ENCODE measurements around the gene ARNT2. TPM values are rescaled to one million over a fixed set of nuclear protein-coding genes. Genes with fewer than 3 reads are reported as not detected.

The ARNT2 gene
- total and polyA plus RNA-seq, 2 experiments from 2014 or later, result 4.6 to 11.6 TPM

DNA sequence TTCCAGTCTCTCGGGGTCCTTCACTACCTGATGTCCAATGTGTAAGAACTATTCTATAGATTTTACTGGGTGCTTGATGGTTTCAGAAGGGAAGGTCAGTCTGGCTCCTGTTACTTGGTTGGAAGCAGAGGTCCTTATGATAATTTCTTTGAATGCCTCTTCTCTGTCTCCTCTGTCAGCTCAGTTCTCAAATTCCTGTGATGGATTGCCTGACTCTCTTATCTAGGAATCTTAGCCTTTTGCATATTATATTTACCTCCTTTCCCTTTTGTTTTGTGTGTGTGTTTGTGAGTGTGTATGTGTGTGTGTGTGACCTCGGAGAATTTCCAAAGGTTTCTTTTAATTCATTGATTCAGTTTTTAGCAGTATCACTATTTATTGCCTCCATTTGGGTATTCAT, 88.2 kb downstream of the ARNT2 start:
- H3K4me3 ChIP-seq, result no peak overlapping the region
- no peaks in the 10 kb centered on the region for H3K79me2 ChIP-seq (replicated peaks; ENCODE audit: insufficient read depth)
- H3K9me2 ChIP-seq (ENCODE audit: insufficient read depth), result 0 out of 2 replicates have a peak, but pooled peaks cover 2% of the 10 kb centered on the region
- no peak overlapping the region for H2AFZ ChIP-seq
- no peaks in the 10 kb centered on the region for H3K36me3 ChIP-seq (ENCODE audit: insufficient read depth)
- Mint-ChIP-seq H3K27me3 (ENCODE audit: insufficient read depth, low read depth, poor library complexity) (peaks cover 2% of the 10 kb centered on the region), H3K27ac (no peak overlapping the region), H3K36me3 (ENCODE audit: low read depth) (no peaks in the 10 kb centered on the region), H3K4me1 (peaks cover 24% of the 10 kb centered on the region), H3K4me3 (no peak overlapping the region), H3K9me3 (no peaks in the 10 kb centered on the region)
- no peak overlapping the region for H3K27ac ChIP-seq (ENCODE audit: low read depth)
- no peak for DNase-seq (ENCODE audit: low spot score)
- H4K20me1 ChIP-seq (replicated peaks; ENCODE audit: insufficient read depth), result no peaks in the 10 kb centered on the region
- H3K27me3 ChIP-seq (ENCODE audit: insufficient read depth), result no peaks in the 10 kb centered on the region
- no peak overlapping the region for H3K4me2 ChIP-seq
- H3F3A ChIP-seq (replicated peaks; ENCODE audit: low read depth), result no peaks in the 10 kb centered on the region
- no peak for TF ChIP-seq JUNB (IDR thresholded peaks at IDR 0.05; ENCODE audit: unreplicated experiment)
- no peak for TF ChIP-seq POLR2AphosphoS5 (IDR thresholded peaks at IDR 0.05; ENCODE audit: low read depth)
- TF ChIP-seq ZNF114 (CRISPR knock-in tag; IDR thresholded peaks at IDR 0.05), result no peak
- TF ChIP-seq, protein P1, sequence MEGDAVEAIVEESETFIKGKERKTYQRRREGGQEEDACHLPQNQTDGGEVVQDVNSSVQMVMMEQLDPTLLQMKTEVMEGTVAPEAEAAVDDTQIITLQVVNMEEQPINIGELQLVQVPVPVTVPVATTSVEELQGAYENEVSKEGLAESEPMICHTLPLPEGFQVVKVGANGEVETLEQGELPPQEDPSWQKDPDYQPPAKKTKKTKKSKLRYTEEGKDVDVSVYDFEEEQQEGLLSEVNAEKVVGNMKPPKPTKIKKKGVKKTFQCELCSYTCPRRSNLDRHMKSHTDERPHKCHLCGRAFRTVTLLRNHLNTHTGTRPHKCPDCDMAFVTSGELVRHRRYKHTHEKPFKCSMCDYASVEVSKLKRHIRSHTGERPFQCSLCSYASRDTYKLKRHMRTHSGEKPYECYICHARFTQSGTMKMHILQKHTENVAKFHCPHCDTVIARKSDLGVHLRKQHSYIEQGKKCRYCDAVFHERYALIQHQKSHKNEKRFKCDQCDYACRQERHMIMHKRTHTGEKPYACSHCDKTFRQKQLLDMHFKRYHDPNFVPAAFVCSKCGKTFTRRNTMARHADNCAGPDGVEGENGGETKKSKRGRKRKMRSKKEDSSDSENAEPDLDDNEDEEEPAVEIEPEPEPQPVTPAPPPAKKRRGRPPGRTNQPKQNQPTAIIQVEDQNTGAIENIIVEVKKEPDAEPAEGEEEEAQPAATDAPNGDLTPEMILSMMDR (conservative IDR thresholded peaks at IDR 0.05; ENCODE audit: low read depth in 2 of 2), result no peak
- TF ChIP-seq, protein P2, sequence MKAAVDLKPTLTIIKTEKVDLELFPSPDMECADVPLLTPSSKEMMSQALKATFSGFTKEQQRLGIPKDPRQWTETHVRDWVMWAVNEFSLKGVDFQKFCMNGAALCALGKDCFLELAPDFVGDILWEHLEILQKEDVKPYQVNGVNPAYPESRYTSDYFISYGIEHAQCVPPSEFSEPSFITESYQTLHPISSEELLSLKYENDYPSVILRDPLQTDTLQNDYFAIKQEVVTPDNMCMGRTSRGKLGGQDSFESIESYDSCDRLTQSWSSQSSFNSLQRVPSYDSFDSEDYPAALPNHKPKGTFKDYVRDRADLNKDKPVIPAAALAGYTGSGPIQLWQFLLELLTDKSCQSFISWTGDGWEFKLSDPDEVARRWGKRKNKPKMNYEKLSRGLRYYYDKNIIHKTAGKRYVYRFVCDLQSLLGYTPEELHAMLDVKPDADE (IDR thresholded peaks at IDR 0.05), result no peak
- TF ChIP-seq STAT1 (IDR thresholded peaks at IDR 0.05; ENCODE audit: unreplicated experiment), result no peak
- TF ChIP-seq EZH2 (IDR thresholded peaks at IDR 0.05; ENCODE audit: low read depth, unreplicated experiment), result no peak
- no peak for TF ChIP-seq CREB1 (CRISPR knock-in tag; IDR thresholded peaks at IDR 0.05; ENCODE audit: low read depth)
- TF ChIP-seq EZH2phosphoT487 (IDR thresholded peaks at IDR 0.05; ENCODE audit: unreplicated experiment), result no peak
- TF ChIP-seq NANOG (IDR thresholded peaks at IDR 0.05; ENCODE audit: borderline replicate concordance), result no peak
- ATAC-seq, result no peak
- H3K4me1 ChIP-seq (ENCODE audit: insufficient read depth), result peaks cover 6% of the 10 kb centered on the region; the same call in 1 of the 2 replicates

DNA sequence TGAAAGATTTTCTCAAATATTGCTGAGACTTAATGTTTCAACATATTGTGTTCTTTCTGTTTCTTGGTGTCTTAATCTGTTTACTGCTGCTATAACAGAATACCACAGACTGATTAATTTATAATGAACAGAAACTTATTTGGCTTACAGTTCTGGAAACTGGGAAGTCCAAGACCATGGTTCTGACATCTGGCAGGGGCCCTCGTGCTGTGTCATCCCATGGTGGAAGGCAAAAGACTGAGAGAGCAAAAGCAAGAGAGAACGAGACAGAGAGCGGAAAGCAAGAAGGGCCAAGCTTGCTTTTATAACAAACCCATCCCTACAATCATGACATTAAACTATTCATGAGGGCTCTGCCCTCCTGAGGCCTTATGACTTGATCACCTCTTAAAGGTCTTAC, 88.7 kb downstream of the ARNT2 start:
- no peak for TF ChIP-seq JUNB (IDR thresholded peaks at IDR 0.05; ENCODE audit: unreplicated experiment)
- TF ChIP-seq, protein P1 (conservative IDR thresholded peaks at IDR 0.05; ENCODE audit: low read depth in 2 of 2), result no peak
- no peak for TF ChIP-seq NANOG (IDR thresholded peaks at IDR 0.05; ENCODE audit: borderline replicate concordance)
- no peak for TF ChIP-seq POLR2AphosphoS5 (IDR thresholded peaks at IDR 0.05; ENCODE audit: low read depth)
- no peak for TF ChIP-seq EZH2 (IDR thresholded peaks at IDR 0.05; ENCODE audit: low read depth, unreplicated experiment)
- TF ChIP-seq, protein P3, sequence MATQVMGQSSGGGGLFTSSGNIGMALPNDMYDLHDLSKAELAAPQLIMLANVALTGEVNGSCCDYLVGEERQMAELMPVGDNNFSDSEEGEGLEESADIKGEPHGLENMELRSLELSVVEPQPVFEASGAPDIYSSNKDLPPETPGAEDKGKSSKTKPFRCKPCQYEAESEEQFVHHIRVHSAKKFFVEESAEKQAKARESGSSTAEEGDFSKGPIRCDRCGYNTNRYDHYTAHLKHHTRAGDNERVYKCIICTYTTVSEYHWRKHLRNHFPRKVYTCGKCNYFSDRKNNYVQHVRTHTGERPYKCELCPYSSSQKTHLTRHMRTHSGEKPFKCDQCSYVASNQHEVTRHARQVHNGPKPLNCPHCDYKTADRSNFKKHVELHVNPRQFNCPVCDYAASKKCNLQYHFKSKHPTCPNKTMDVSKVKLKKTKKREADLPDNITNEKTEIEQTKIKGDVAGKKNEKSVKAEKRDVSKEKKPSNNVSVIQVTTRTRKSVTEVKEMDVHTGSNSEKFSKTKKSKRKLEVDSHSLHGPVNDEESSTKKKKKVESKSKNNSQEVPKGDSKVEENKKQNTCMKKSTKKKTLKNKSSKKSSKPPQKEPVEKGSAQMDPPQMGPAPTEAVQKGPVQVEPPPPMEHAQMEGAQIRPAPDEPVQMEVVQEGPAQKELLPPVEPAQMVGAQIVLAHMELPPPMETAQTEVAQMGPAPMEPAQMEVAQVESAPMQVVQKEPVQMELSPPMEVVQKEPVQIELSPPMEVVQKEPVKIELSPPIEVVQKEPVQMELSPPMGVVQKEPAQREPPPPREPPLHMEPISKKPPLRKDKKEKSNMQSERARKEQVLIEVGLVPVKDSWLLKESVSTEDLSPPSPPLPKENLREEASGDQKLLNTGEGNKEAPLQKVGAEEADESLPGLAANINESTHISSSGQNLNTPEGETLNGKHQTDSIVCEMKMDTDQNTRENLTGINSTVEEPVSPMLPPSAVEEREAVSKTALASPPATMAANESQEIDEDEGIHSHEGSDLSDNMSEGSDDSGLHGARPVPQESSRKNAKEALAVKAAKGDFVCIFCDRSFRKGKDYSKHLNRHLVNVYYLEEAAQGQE (IDR thresholded peaks at IDR 0.05; ENCODE audit: unreplicated experiment), result no peak
- TF ChIP-seq EZH2phosphoT487 (IDR thresholded peaks at IDR 0.05; ENCODE audit: unreplicated experiment), result no peak
- no peak for TF ChIP-seq ZNF331 (CRISPR knock-in tag; IDR thresholded peaks at IDR 0.05; ENCODE audit: low read depth)
- H3K4me2 ChIP-seq, result no peak overlapping the region
- H3K9me2 ChIP-seq (ENCODE audit: insufficient read depth), result 0 out of 2 replicates have a peak, but pooled peaks cover 2% of the 10 kb centered on the region
- no peaks in the 10 kb centered on the region for H3K36me3 ChIP-seq (ENCODE audit: insufficient read depth)
- H3K9me3 Mint-ChIP-seq, result no peaks in the 10 kb centered on the region
- no peak for ATAC-seq
- H3K4me3 Mint-ChIP-seq, result no peak overlapping the region
- H3K4me1 ChIP-seq (ENCODE audit: insufficient read depth), result peaks cover 6% of the 10 kb centered on the region; the same call in 1 of the 2 replicates
- H3K27me3 Mint-ChIP-seq (ENCODE audit: insufficient read depth, low read depth, poor library complexity), result peaks cover 2% of the 10 kb centered on the region
- no peak for DNase-seq (ENCODE audit: low spot score)
- peaks cover 24% of the 10 kb centered on the region for H3K4me1 Mint-ChIP-seq
- H3F3A ChIP-seq (replicated peaks; ENCODE audit: low read depth), result no peaks in the 10 kb centered on the region
- no peaks in the 10 kb centered on the region for H3K36me3 Mint-ChIP-seq (ENCODE audit: low read depth)
- H3K27ac ChIP-seq (ENCODE audit: low read depth), result no peak overlapping the region
- no peak overlapping the region for H3K27ac Mint-ChIP-seq
- no peak overlapping the region for H2AFZ ChIP-seq
- no peaks in the 10 kb centered on the region for H3K27me3 ChIP-seq (ENCODE audit: insufficient read depth)
- no peaks in the 10 kb centered on the region for H4K20me1 ChIP-seq (replicated peaks; ENCODE audit: insufficient read depth)
- no peak overlapping the region for H3K4me3 ChIP-seq
- H3K79me2 ChIP-seq (replicated peaks; ENCODE audit: insufficient read depth), result no peaks in the 10 kb centered on the region
